ENCODE results near the gene SETD7. TPM values are rescaled to one million over a fixed set of nuclear protein-coding genes. Genes with fewer than 3 reads are reported as not detected.

Gene SETD7
- total and polyA plus RNA-seq, 2 of the 8 experiments (the other 6 are each of a cell fraction or from before 2014, with no cell fraction given) = 1.5 to 4.6 TPM

GRCh38 chr4:139501527-139501926, 54.5 kb downstream of the SETD7 start:
- H3K23ac ChIP-seq (ENCODE audit: insufficient read length) = no peak overlapping the region
- H2BK15ac ChIP-seq (ENCODE audit: low read length) = no peak overlapping the region
- no peak for FAIRE-seq
- H3K79me2 ChIP-seq (ENCODE audit: control insufficient read depth in 1 of 2, insufficient read depth in 2 of 2, low read length in 2 of 2) = no peaks in the 10 kb centered on the region
- 83% methylated on average over 6 of the region's 6 CpGs; no CpG with 5 or more reads in 1 of the 2 experiments for whole genome bisulfite sequencing, 2 experiments (ENCODE audit: extremely low coverage in 1 of 2, insufficient coverage in 1 of 2, insufficient read length in 1 of 2, insufficient replicate concordance in 2 of 2, low coverage in 1 of 2, low lambda C conversion rate in 2 of 2, missing lambda C conversion rate in 1 of 2)
- no peaks in the 10 kb centered on the region for H3K36me3 ChIP-seq (ENCODE audit: control insufficient read depth in 2 of 4, insufficient read depth in 4 of 4, low read length in 3 of 4)
- H3K9me3 ChIP-seq (ENCODE audit: insufficient read depth in 2 of 2, low read depth in 1 of 2, low read length in 1 of 2) = no peaks in the 10 kb centered on the region
- no peak overlapping the region for H2AFZ ChIP-seq (ENCODE audit: low read length)
- H2AK5ac ChIP-seq (ENCODE audit: low read depth, low read length) = no peak overlapping the region
- H4K5ac ChIP-seq (ENCODE audit: insufficient read length, low read depth, low read length) = no peak overlapping the region
- no peak overlapping the region for H3K9ac ChIP-seq (replicated peaks in 1 of 4; ENCODE audit: extremely low read depth in 1 of 4, low read depth in 3 of 4, low read length in 3 of 4)
- ChIA-PET POLR2A (ENCODE audit: partially characterized antibody) (no interaction called here), CTCF (ENCODE audit: partially characterized antibody) (interaction anchor here (0.6 to 4.1 kb wide), 9 partner anchors 8 to 155 kb away, joined by 3 to 17 read pairs (median 3); no protein-coding TSS in a partner anchor)
- H4K8ac ChIP-seq (ENCODE audit: extremely low read depth, insufficient read depth, low read length) = no peak overlapping the region
- no peak for DNase-seq (ENCODE audit: low read depth in 1 of 2, low spot score in 2 of 2)
- no peak overlapping the region for H3K56ac ChIP-seq (replicated peaks; ENCODE audit: insufficient read length, low read depth, low read length)
- H3K18ac ChIP-seq (ENCODE audit: extremely low read depth, low read length) = no peak overlapping the region
- no peak overlapping the region for H2BK20ac ChIP-seq (ENCODE audit: low read length)
- H3K27me3 ChIP-seq (replicated peaks in 1 of 4; ENCODE audit: control insufficient read depth in 3 of 4, extremely low read depth in 1 of 4, insufficient read depth in 3 of 4, low read length in 3 of 4) = no peaks in the 10 kb centered on the region
- H2BK5ac ChIP-seq (ENCODE audit: low read depth, low read length) = no peak overlapping the region
- H4K20me1 ChIP-seq (replicated peaks in 1 of 2; ENCODE audit: control insufficient read depth in 1 of 2, insufficient read depth in 2 of 2, low read length in 2 of 2) = no peaks in the 10 kb centered on the region
- no peaks in the 10 kb centered on the region for H3K23me2 ChIP-seq (ENCODE audit: low read depth, low read length)
- no peaks in the 10 kb centered on the region; a peak in 1 of 7 replicates for H3K4me1 ChIP-seq (replicated peaks in 1 of 4; ENCODE audit: control insufficient read depth in 3 of 4, insufficient read depth in 4 of 4, low read length in 3 of 4)
- H2BK12ac ChIP-seq (ENCODE audit: low read depth, low read length) = no peak overlapping the region
- no peak overlapping the region for H3K4me2 ChIP-seq (ENCODE audit: insufficient read depth in 1 of 2, low read depth in 2 of 2, low read length in 2 of 2)
- H3K79me1 ChIP-seq (ENCODE audit: low read depth, low read length) = no peaks in the 10 kb centered on the region
- H4K91ac ChIP-seq (replicated peaks; ENCODE audit: insufficient read length, low read length) = no peak overlapping the region
- H3K27ac ChIP-seq (ENCODE audit: low read depth, low read length) = no peak overlapping the region
- no peak overlapping the region for H3K4ac ChIP-seq (replicated peaks; ENCODE audit: insufficient read length, low read depth, low read length)
- no peak overlapping the region for H3K14ac ChIP-seq (ENCODE audit: insufficient read length)
- H3K4me3 ChIP-seq (ENCODE audit: extremely low read depth in 1 of 4, insufficient read depth in 2 of 4, low read depth in 3 of 4, low read length in 4 of 4) = no peak overlapping the region
- H2BK120ac ChIP-seq (replicated peaks; ENCODE audit: low read depth, low read length) = no peak overlapping the region

All from H1 (cell line).